Peyer's patch (tissue), 4 donors: ENCODE measurements around the gene TMEM101.

Source experiments
- POLR2A ChIP-seq, 2 donors: fragments of 450-650 bp; IDR thresholded peaks; one replicate each; pipeline ENCODE4 v1.5.1; 2017; ENCODE audit warnings: antibody characterized with exemption in 2 of 2, mild to moderate bottlenecking in 2 of 2, moderate library complexity in 2 of 2
- TF ChIP-seq, protein P1 (sequence below), 6 experiments: fragments of 450-650 bp in 4 of 6; fragments of 200-600 bp in 2 of 6; sonication (generic) in 1 of 6; IDR thresholded peaks; one replicate each; pipeline ENCODE4 v1.5.1; 2017 to 2019; ENCODE audit warnings: antibody characterized with exemption in 6 of 6, mild to moderate bottlenecking in 3 of 6, moderate library complexity in 1 of 6

DNA sequence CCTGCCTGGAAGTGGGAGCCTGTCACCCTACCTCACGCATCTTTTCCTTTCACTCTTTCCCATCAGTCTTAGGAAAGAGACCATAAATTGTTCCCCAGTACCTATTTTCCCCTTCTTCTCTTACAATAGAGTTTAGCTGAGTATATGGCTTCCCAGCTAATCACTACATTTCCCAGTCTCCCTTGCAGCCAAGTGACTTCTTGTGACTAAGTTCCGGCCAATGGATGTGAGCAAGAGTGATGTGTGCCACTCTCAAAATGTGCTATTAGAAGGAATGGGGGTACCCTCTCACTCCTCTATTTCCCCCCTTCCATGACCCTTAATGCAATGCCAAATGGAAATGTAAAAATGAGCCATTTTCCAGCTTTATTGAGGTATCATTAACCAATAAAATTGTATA lies 52.8 kb downstream of the TMEM101 start:
- TF ChIP-seq, protein P1, sequence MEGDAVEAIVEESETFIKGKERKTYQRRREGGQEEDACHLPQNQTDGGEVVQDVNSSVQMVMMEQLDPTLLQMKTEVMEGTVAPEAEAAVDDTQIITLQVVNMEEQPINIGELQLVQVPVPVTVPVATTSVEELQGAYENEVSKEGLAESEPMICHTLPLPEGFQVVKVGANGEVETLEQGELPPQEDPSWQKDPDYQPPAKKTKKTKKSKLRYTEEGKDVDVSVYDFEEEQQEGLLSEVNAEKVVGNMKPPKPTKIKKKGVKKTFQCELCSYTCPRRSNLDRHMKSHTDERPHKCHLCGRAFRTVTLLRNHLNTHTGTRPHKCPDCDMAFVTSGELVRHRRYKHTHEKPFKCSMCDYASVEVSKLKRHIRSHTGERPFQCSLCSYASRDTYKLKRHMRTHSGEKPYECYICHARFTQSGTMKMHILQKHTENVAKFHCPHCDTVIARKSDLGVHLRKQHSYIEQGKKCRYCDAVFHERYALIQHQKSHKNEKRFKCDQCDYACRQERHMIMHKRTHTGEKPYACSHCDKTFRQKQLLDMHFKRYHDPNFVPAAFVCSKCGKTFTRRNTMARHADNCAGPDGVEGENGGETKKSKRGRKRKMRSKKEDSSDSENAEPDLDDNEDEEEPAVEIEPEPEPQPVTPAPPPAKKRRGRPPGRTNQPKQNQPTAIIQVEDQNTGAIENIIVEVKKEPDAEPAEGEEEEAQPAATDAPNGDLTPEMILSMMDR (IDR thresholded peaks at IDR 0.05) = no peak
- TF ChIP-seq POLR2A (IDR thresholded peaks at IDR 0.05) = no peak
